GM23338 (cell line): ENCODE results near the gene LRBA. TPM values are rescaled to one million over a fixed set of nuclear protein-coding genes. Genes with fewer than 3 reads are reported as not detected.

Experiments
- ATAC-seq: fragments of 200-7000 bp; cut with Tn5 transposase; 3 replicates; pipeline ENCODE4 v1.9.1; 2020
- DNase-seq: peaks from one replicate; pipeline ENCODE4 v3.0.0-alpha.2; 2015; ENCODE audit warnings: low spot score
- H2AFZ ChIP-seq: fragments of 200-600 bp; sonication (generic); 2 replicates; pipeline ENCODE4 v1.8.0; 2016; ENCODE audit warnings: antibody characterized with exemption, mild to moderate bottlenecking, moderate library complexity
- H3F3A ChIP-seq: fragments of 200-600 bp; sonication (generic); replicated peaks from 2 replicates; pipeline ENCODE4 v1.8.0; 2017; ENCODE audit warnings: antibody characterized with exemption, mixed run types, low read depth
- H3K27ac ChIP-seq: fragments of 200-600 bp; sonication (generic); 2 replicates; pipeline ENCODE4 v1.6.1; 2016; ENCODE audit warnings: low read depth
- H3K27me3 ChIP-seq: fragments of 200-600 bp; sonication (generic); 2 replicates; pipeline ENCODE4 v1.8.0; 2016; ENCODE audit warnings: mild to moderate bottlenecking, mixed run types, moderate library complexity; ENCODE audit not compliant: insufficient read depth
- H3K36me3 ChIP-seq: fragments of 200-600 bp; sonication (generic); 2 replicates; pipeline ENCODE4 v1.8.0; 2016; ENCODE audit warnings: mild to moderate bottlenecking; ENCODE audit not compliant: insufficient read depth
- H3K4me1 ChIP-seq: fragments of 200-600 bp; sonication (generic); 2 replicates; pipeline ENCODE4 v1.8.0; 2016; ENCODE audit warnings: mild to moderate bottlenecking, moderate library complexity; ENCODE audit not compliant: insufficient read depth
- H3K4me2 ChIP-seq: fragments of 200-600 bp; sonication (generic); 2 replicates; pipeline ENCODE4 v1.7.1; 2017; ENCODE audit warnings: mixed run types
- H3K4me3 ChIP-seq: fragments of 200-600 bp; sonication (generic); 2 replicates; pipeline ENCODE4 v1.6.1; 2016; ENCODE audit warnings: mixed run types
- H3K79me2 ChIP-seq: fragments of 200-600 bp; sonication (generic); replicated peaks from 2 replicates; pipeline ENCODE4 v1.8.0; 2017; ENCODE audit warnings: mild to moderate bottlenecking; ENCODE audit not compliant: insufficient read depth
- H3K9me2 ChIP-seq: fragments of 200-600 bp; sonication (generic); 2 replicates; pipeline ENCODE4 v1.8.0; 2017; ENCODE audit not compliant: insufficient read depth
- H4K20me1 ChIP-seq: fragments of 200-600 bp; sonication (generic); replicated peaks from 2 replicates; pipeline ENCODE4 v1.8.0; 2017; ENCODE audit warnings: mild to moderate bottlenecking; ENCODE audit not compliant: insufficient read depth
- H3K27ac Mint-ChIP-seq: 2 replicates; pipeline ENCODE4 v1.8.0; 2020; ENCODE audit warnings: inconsistent platforms, mild to moderate bottlenecking, moderate library complexity, mixed read lengths
- H3K27me3 Mint-ChIP-seq: 3 replicates; pipeline ENCODE4 v1.8.0; 2022; ENCODE audit warnings: low read depth, mild to moderate bottlenecking, moderate library complexity, mixed read lengths, inconsistent platforms; ENCODE audit not compliant: insufficient read depth, poor library complexity
- H3K36me3 Mint-ChIP-seq: 3 replicates; pipeline ENCODE4 v1.8.0; 2021; ENCODE audit warnings: low read depth, mild to moderate bottlenecking, inconsistent platforms, moderate library complexity, mixed read lengths
- H3K4me1 Mint-ChIP-seq: 3 replicates; pipeline ENCODE4 v1.8.0; 2020; ENCODE audit warnings: mild to moderate bottlenecking, inconsistent platforms, mixed read lengths
- H3K4me3 Mint-ChIP-seq: 3 replicates; pipeline ENCODE4 v1.8.0; 2021; ENCODE audit warnings: moderate library complexity, mild to moderate bottlenecking, inconsistent platforms, mixed read lengths
- H3K9me3 Mint-ChIP-seq: 3 replicates; pipeline ENCODE4 v1.8.0; 2020; ENCODE audit warnings: moderate library complexity, mild to moderate bottlenecking, inconsistent platforms, mixed read lengths
- CREB1 ChIP-seq: fragments of 250-450 bp; sonication (Bioruptor Pico); IDR thresholded peaks from 2 replicates; pipeline ENCODE4 v1.5.0; 2020; ENCODE audit warnings: low read depth, mild to moderate bottlenecking, moderate library complexity
- CTCF ChIP-seq, 2 experiments: fragments of 200-600 bp in 1 of 2; sonication (generic) in 1 of 2; conservative IDR thresholded peaks; 2 replicates each; pipeline versions ENCODE4 v1.5.1 to v1.6.1; 2016 to 2017; ENCODE audit warnings: antibody characterized with exemption in 2 of 2, low read depth in 2 of 2, mild to moderate bottlenecking in 2 of 2, moderate library complexity in 1 of 2
- ETS1 ChIP-seq: IDR thresholded peaks from 2 replicates; pipeline ENCODE4 v1.6.1; 2016; ENCODE audit warnings: antibody characterized with exemption
- EZH2phosphoT487 ChIP-seq: fragments of 200-600 bp; sonication (generic); IDR thresholded peaks from one replicate; pipeline ENCODE4 v1.8.1; 2018; ENCODE audit warnings: antibody characterized with exemption; ENCODE audit not compliant: unreplicated experiment
- JUNB ChIP-seq: IDR thresholded peaks from one replicate; pipeline ENCODE4 v1.6.1; 2016; ENCODE audit warnings: antibody characterized with exemption; ENCODE audit not compliant: unreplicated experiment
- POLR2AphosphoS5 ChIP-seq: IDR thresholded peaks from 2 replicates; pipeline ENCODE4 v1.6.1; 2016; ENCODE audit warnings: antibody characterized with exemption, low read depth
- REST ChIP-seq: IDR thresholded peaks from one replicate; pipeline ENCODE4 v1.6.1; 2018; ENCODE audit warnings: antibody characterized with exemption; ENCODE audit not compliant: unreplicated experiment
- STAT1 ChIP-seq: IDR thresholded peaks from one replicate; pipeline ENCODE4 v1.6.1; 2016; ENCODE audit warnings: antibody characterized with exemption; ENCODE audit not compliant: unreplicated experiment
- ZNF114 ChIP-seq: fragments of 250-450 bp; sonication (Bioruptor Pico); IDR thresholded peaks from 2 replicates; pipeline ENCODE4 v1.5.0; 2020; ENCODE audit warnings: mild to moderate bottlenecking, moderate library complexity
- ZNF331 ChIP-seq: fragments of 250-450 bp; sonication (Bioruptor Pico); IDR thresholded peaks from 2 replicates; pipeline ENCODE4 v1.5.0; 2020; ENCODE audit warnings: low read depth, mild to moderate bottlenecking, moderate library complexity
- ZNF462 ChIP-seq: fragments of 250-450 bp; sonication (Bioruptor Pico); IDR thresholded peaks from 2 replicates; pipeline ENCODE4 v1.5.0; 2020; ENCODE audit warnings: mild to moderate bottlenecking, moderate library complexity
- polyA plus RNA-seq: library from polyadenylated mRNA; unstranded; fragments of >200 nt; fragmentation: Nextera tagmentation; extraction: Ambion mirVana; gene quantifications from 2 replicates; pipeline ENCODE4 v1.2.1, GENCODE V29; 2016
- total RNA-seq: library from RNA; depleted of rRNA; stranded (reverse); fragments of >200 nt; shearing (Covaris generic); gene quantifications from 2 replicates; pipeline ENCODE4 v1.2.3, GENCODE V29; 2014

Gene LRBA
- total and polyA plus RNA-seq, 2 experiments from 2014 or later: 23.3 to 126 TPM

- TF ChIP-seq REST (no peak), JUNB (no peak), ETS1 (no peak), ZNF114 (CRISPR knock-in tag) (no peak), CREB1 (CRISPR knock-in tag) (no peak), POLR2AphosphoS5 (no peak), ZNF331 (no peak), CTCF (conservative IDR thresholded peaks at IDR 0.05; ENCODE audit: low read depth in 2 of 2) (no peak), EZH2phosphoT487 (no peak), STAT1 (no peak)
Observed at GRCh38 chr4:151048913-151049312, 33.8 kb upstream of the LRBA start (continued).

- Histone ChIP-seq H3K79me2 (peaks cover 35% of the 10 kb centered on the region), H3K4me1 (peaks cover 17% of the 10 kb centered on the region), H3F3A (0 out of 2 replicates have a peak, but pooled peaks cover 4% of the 10 kb centered on the region), H3K4me3 (no peak overlapping the region), H3K4me2 (peak overlapping the region; percentile 42; the same call in 1 of the 2 replicates), H3K27me3 (no peaks in the 10 kb centered on the region), H3K9me2 (no peaks in the 10 kb centered on the region), H3K36me3 (no peaks in the 10 kb centered on the region), H4K20me1 (no peaks in the 10 kb centered on the region), H2AFZ (no peak overlapping the region; the same call in 1 of the 2 replicates), H3K27ac (peak overlapping the region; percentile 83)
- no peak overlapping the region; the same call in 2 of the 3 replicates for H3K4me3 Mint-ChIP-seq
- peaks cover 3% of the 10 kb centered on the region for H3K27me3 Mint-ChIP-seq
- DNase-seq: no peak
- no peak for ATAC-seq
- no peak overlapping the region for H3K27ac Mint-ChIP-seq
- H3K36me3 Mint-ChIP-seq: peaks cover 5% of the 10 kb centered on the region; the same call in 2 of the 3 replicates
- no peaks in the 10 kb centered on the region for H3K9me3 Mint-ChIP-seq
- H3K4me1 Mint-ChIP-seq: peaks cover 21% of the 10 kb centered on the region
- TF ChIP-seq POLR2AphosphoS5 (no peak), CREB1 (CRISPR knock-in tag) (no peak), ZNF462 (CRISPR knock-in tag) (no peak), STAT1 (no peak), ETS1 (no peak), ZNF114 (CRISPR knock-in tag) (no peak)
Observed at GRCh38 chr4:151046609-151047008, 31.5 kb upstream of the LRBA start.
